Loucy (cell line): ENCODE results near the gene ZNF780B.

Source experiments
- EZH2phosphoT487 ChIP-seq: fragments of 200-600 bp; IDR thresholded peaks from 2 replicates; pipeline ENCODE4 v1.6.1; 2018; ENCODE audit warnings: antibody characterized with exemption, mild to moderate bottlenecking, moderate library complexity, borderline replicate concordance
- TF ChIP-seq, protein P1 (sequence below): fragments of 200-600 bp; sonication (generic); conservative IDR thresholded peaks from 2 replicates; pipeline ENCODE4 v1.5.1; 2014; ENCODE audit warnings: mild to moderate bottlenecking, antibody characterized with exemption, low read length

DNA sequence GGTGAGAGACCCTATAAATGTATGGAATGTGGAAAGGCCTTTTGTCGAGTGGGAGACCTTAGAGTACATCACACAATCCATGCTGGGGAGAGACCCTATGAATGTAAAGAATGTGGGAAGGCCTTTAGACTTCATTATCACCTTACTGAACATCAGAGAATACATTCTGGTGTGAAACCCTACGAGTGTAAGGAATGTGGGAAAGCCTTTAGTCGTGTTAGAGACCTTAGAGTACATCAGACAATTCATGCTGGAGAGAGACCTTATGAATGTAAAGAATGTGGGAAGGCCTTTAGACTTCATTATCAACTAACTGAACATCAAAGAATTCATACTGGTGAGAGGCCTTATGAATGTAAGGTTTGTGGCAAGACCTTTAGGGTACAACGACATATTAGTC, 42.0 kb downstream of the ZNF780B start:
- TF ChIP-seq, protein P1, sequence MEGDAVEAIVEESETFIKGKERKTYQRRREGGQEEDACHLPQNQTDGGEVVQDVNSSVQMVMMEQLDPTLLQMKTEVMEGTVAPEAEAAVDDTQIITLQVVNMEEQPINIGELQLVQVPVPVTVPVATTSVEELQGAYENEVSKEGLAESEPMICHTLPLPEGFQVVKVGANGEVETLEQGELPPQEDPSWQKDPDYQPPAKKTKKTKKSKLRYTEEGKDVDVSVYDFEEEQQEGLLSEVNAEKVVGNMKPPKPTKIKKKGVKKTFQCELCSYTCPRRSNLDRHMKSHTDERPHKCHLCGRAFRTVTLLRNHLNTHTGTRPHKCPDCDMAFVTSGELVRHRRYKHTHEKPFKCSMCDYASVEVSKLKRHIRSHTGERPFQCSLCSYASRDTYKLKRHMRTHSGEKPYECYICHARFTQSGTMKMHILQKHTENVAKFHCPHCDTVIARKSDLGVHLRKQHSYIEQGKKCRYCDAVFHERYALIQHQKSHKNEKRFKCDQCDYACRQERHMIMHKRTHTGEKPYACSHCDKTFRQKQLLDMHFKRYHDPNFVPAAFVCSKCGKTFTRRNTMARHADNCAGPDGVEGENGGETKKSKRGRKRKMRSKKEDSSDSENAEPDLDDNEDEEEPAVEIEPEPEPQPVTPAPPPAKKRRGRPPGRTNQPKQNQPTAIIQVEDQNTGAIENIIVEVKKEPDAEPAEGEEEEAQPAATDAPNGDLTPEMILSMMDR = no peak
- no peak for TF ChIP-seq EZH2phosphoT487
